ENCODE data around the gene LIAS. TPM values are rescaled to one million over a fixed set of nuclear protein-coding genes. Genes with fewer than 3 reads are reported as not detected.

LIAS gene
- total and polyA plus RNA-seq, 2 donors (not counting 1 experiment from before 2014, with no cell fraction given), result 12.0 to 20.9 TPM

DNA sequence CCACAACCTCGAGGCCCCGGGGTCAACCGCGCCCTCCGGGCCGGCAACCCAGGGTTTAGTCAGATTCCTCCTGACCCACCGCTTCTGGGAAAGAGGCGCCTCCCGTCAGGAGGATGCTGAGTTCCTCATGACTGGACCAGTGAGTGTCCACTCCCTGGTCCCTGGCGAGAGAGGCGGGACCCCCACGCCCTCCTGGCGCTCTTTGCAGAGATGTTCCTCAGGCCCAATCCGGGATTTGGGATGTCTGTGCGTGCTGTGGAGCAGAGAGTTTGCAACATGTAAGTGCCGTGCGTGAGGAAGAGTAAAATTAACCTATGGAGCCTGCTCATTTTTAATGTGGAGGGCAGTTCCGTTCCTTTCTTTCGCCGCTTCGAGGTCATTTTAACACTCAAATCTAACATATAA lies 69.2 kb downstream of the LIAS start:
- CTCF ChIA-PET, result interaction anchor here (0.9 to 2.1 kb wide), 6 partner anchors 59 to 447 kb away, joined by 3 to 22 read pairs (median 6); partner anchors contain the start of genes SMIM14 and UBE2K
- TF ChIP-seq, protein P1, sequence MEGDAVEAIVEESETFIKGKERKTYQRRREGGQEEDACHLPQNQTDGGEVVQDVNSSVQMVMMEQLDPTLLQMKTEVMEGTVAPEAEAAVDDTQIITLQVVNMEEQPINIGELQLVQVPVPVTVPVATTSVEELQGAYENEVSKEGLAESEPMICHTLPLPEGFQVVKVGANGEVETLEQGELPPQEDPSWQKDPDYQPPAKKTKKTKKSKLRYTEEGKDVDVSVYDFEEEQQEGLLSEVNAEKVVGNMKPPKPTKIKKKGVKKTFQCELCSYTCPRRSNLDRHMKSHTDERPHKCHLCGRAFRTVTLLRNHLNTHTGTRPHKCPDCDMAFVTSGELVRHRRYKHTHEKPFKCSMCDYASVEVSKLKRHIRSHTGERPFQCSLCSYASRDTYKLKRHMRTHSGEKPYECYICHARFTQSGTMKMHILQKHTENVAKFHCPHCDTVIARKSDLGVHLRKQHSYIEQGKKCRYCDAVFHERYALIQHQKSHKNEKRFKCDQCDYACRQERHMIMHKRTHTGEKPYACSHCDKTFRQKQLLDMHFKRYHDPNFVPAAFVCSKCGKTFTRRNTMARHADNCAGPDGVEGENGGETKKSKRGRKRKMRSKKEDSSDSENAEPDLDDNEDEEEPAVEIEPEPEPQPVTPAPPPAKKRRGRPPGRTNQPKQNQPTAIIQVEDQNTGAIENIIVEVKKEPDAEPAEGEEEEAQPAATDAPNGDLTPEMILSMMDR (IDR thresholded peaks at IDR 0.05), result no peak
- TF ChIP-seq EZH2 (IDR thresholded peaks at IDR 0.05; ENCODE audit: borderline replicate concordance, insufficient read depth, low read depth, low read length, poor library complexity, severe bottlenecking), result no peak
- under 1% methylated on average over 14 of the region's 21 CpGs for WGBS (ENCODE audit: insufficient coverage)

More for the DNA sequence above, 69.2 kb downstream of the LIAS start:
- H3K79me2 ChIP-seq (ENCODE audit: control insufficient read depth, insufficient read depth, low read length), result peaks cover 37% of the 10 kb centered on the region
- H4K20me1 ChIP-seq (ENCODE audit: control insufficient read depth, insufficient read depth, low read length, poor library complexity, severe bottlenecking), result no peaks in the 10 kb centered on the region
- no peaks in the 10 kb centered on the region for H3K27me3 Mint-ChIP-seq
- peak overlapping the region; percentile 96 for H3K27ac Mint-ChIP-seq
- H3K9ac ChIP-seq (ENCODE audit: low read length), result peak overlapping the region; percentile 84
- H3K4me3 ChIP-seq (ENCODE audit: control extremely low read depth in 1 of 5, extremely low read depth in 1 of 5, insufficient read depth in 1 of 5, low read depth in 2 of 5, low read length in 4 of 5), result peak overlapping the region; percentile 46 to 98 (median 72)
- ATAC-seq (ENCODE audit: low read depth), result no peak
- H3K4me2 ChIP-seq (replicated peaks; ENCODE audit: low read depth, low read length, poor library complexity, severe bottlenecking), result peak overlapping the region; percentile 92
- peak overlapping the region; percentile 95 for H2AFZ ChIP-seq (ENCODE audit: insufficient read depth, low read depth, low read length, poor library complexity, severe bottlenecking)
- H3K4me1 Mint-ChIP-seq, result peaks cover 21% of the 10 kb centered on the region
- peak overlapping the region; percentile 98 for H3K4me3 Mint-ChIP-seq
- POLR2A ChIA-PET, result interaction anchor here (2.2 kb wide), 1 partner anchor 111 kb away, joined by 26 read pairs; the partner anchor contains the start of gene SMIM14
- intact Hi-C loops (cut with micrococcal nuclease), result no loop called here
- no peak for DNase-seq
- peaks cover 14 to 15% of the 10 kb centered on the region in 2 donors for H3K4me1 ChIP-seq (ENCODE audit: control insufficient read depth in 2 of 2, insufficient read depth in 2 of 2, low read length in 2 of 2)
- peak overlapping the region; percentile 51 to 86 for H3K27ac ChIP-seq (ENCODE audit: low read length in 2 of 2)
- peaks cover 5% of the 10 kb centered on the region for H3K9me3 Mint-ChIP-seq (ENCODE audit: insufficient read depth)
- H3K27me3 ChIP-seq (replicated peaks in 1 of 4; ENCODE audit: control extremely low read depth in 1 of 4, control insufficient read depth in 3 of 4, insufficient read depth in 4 of 4, low read length in 3 of 4), result no peaks in the 10 kb centered on the region
- H3K36me3 ChIP-seq (replicated peaks in 1 of 2; ENCODE audit: control extremely low read depth in 1 of 2, control insufficient read depth in 1 of 2, extremely low read depth in 1 of 2, insufficient read depth in 2 of 2, low read length in 1 of 2), result no peaks in the 10 kb centered on the region
- H3K9me3 ChIP-seq (ENCODE audit: control extremely low read depth in 1 of 3, control insufficient read depth in 2 of 3, insufficient read depth in 1 of 3, low read length in 2 of 3), result peaks cover 1 to 13% (median 3%) of the 10 kb centered on the region in 3 donors

Small RNAs within 50 kb of the gene (small RNA-seq; reads per million reads assigned to genes)
- gene MIR5591 (ENCODE audit: insufficient read length, low read depth, low replicate concordance) (not detected), gene RF00019 (ENCODE audit: insufficient read length, low read depth, low replicate concordance) (not detected)

Other genes starting within 250 kb of the LIAS start
- 55.1 and 66.5 TPM in 2 replicates for gene RFC1, start 92.7 kb upstream of the LIAS start, total RNA-seq
- 14.9 and 32.1 TPM in 2 replicates for gene RFC1, start 92.7 kb upstream of the LIAS start, polyA plus RNA-seq
- 0.10 TPM in 1 of 2 replicates, not detected in the other for gene KLB, start 52.1 kb upstream of the LIAS start, total RNA-seq
- gene KLB, start 52.1 kb upstream of the LIAS start, polyA plus RNA-seq, result 0.01 and 0.09 TPM in 2 replicates
- gene RPL9, start 134 bp upstream of the LIAS start, total RNA-seq, result 2,031 and 2,048 TPM in 2 replicates
- 2,407 and 3,409 TPM in 2 replicates for gene RPL9, start 134 bp upstream of the LIAS start, polyA plus RNA-seq
- 18.5 and 25.4 TPM in 2 replicates for gene UGDH, start 68.4 kb downstream of the LIAS start, total RNA-seq
- gene UGDH, start 68.4 kb downstream of the LIAS start, polyA plus RNA-seq, result 3.5 and 4.2 TPM in 2 replicates
- 43.5 and 56.0 TPM in 2 replicates for gene SMIM14, start 179.8 kb downstream of the LIAS start, total RNA-seq
- gene SMIM14, start 179.8 kb downstream of the LIAS start, polyA plus RNA-seq, result 33.4 and 38.9 TPM in 2 replicates
- gene UBE2K, start 239.1 kb downstream of the LIAS start, total RNA-seq, result 46.3 and 51.0 TPM in 2 replicates
- 14.3 and 19.3 TPM in 2 replicates for gene UBE2K, start 239.1 kb downstream of the LIAS start, polyA plus RNA-seq